Mucosa of descending colon (tissue), 3 donors: ENCODE measurements around the gene CELF5. TPM values are rescaled to one million over a fixed set of nuclear protein-coding genes. Genes with fewer than 3 reads are reported as not detected.

Experiments
- ATAC-seq: fragments of 200-7000 bp; cut with Tn5 transposase; one replicate; pipeline ENCODE4 v1.9.1; 2020; ENCODE audit warnings: mild to moderate bottlenecking, moderate library complexity
- DNase-seq, 3 donors: peaks; one replicate each; pipeline ENCODE4 v3.0.0-alpha.2; 2020
- H3K36me3 ChIP-seq: fragments of 200-600 bp; one replicate; pipeline ENCODE4 v1.8.0; 2021; ENCODE audit warnings: low read depth, mild to moderate bottlenecking
- H3K4me1 ChIP-seq: fragments of 200-600 bp; one replicate; pipeline ENCODE4 v1.8.0; 2021; ENCODE audit warnings: low read depth, mild to moderate bottlenecking
- H3K4me3 ChIP-seq: fragments of 200-600 bp; one replicate; pipeline ENCODE4 v1.8.0; 2021; ENCODE audit warnings: mild to moderate bottlenecking
- H3K9me3 ChIP-seq: fragments of 200-600 bp; one replicate; pipeline ENCODE4 v1.8.0; 2021; ENCODE audit warnings: mild to moderate bottlenecking
- CTCF ChIP-seq: fragments of 200-600 bp; IDR thresholded peaks from one replicate; pipeline ENCODE4 v1.8.0; 2022; ENCODE audit warnings: antibody characterized with exemption, mild to moderate bottlenecking
- intact Hi-C, 2 donors: fragments of 100-400 bp; cut with DNase I in 1 of 2; cut with micrococcal nuclease in 1 of 2; formaldehyde crosslinking; loops; one replicate each; pipeline versions ENCODE4 v1.11.0 to v1.11.1; 2022; cut with DNase I, micrococcal nuclease
- total RNA-seq, 3 donors: library from RNA; stranded (reverse); fragmentation: NEBNext Ultra II Directional in 2 of 3; extraction: Animal tissue kit (Norgen Biotek cat#: 25700) in 2 of 3; gene quantifications; one replicate each; pipeline versions ENCODE4 v1.2.1 to v1.2.4, GENCODE V29; 2021 to 2023
- donor health status: DM: no; HTN: no; CAD: no; lungs with moderate emphysema.
- donor health status: DM: no; HTN: no; CAD: no.
- donor health status: DM: no; HTN: yes; CAD: no.

The CELF5 gene
- total RNA-seq, 3 donors from 2014 or later = 0.75 to 2.7 (median 0.79) TPM

- Histone ChIP-seq H3K36me3 (no peaks in the 10 kb centered on the region), H3K9me3 (peaks cover 5% of the 10 kb centered on the region), H3K4me3 (no peak overlapping the region), H3K4me1 (no peaks in the 10 kb centered on the region)
- intact Hi-C loops = no loop called here
- ATAC-seq (no peak), DNase-seq (no peak)
- no peak for TF ChIP-seq CTCF
These were observed 53.2 kb downstream of the CELF5 start for GRCh38 chr19:3277649-3278048.

GRCh38 chr19:3278294-3278693 lies 53.8 kb downstream of the CELF5 start:
- ATAC-seq = no peak
- H3K4me3 ChIP-seq = no peak overlapping the region
- intact Hi-C loops = no loop called here
- TF ChIP-seq CTCF = no peak
- no peaks in the 10 kb centered on the region for H3K4me1 ChIP-seq
- H3K36me3 ChIP-seq = no peaks in the 10 kb centered on the region
- H3K9me3 ChIP-seq = peaks cover under 1% of the 10 kb centered on the region
- no peak for DNase-seq

GRCh38 chr19:3278749-3279148 lies 54.3 kb downstream of the CELF5 start:
- Histone ChIP-seq H3K4me3 (no peak overlapping the region), H3K9me3 (no peaks in the 10 kb centered on the region), H3K4me1 (no peaks in the 10 kb centered on the region), H3K36me3 (no peaks in the 10 kb centered on the region)
- intact Hi-C loops = no loop called here
- DNase-seq (no peak), ATAC-seq (no peak)
- no peak for TF ChIP-seq CTCF

GRCh38 chr19:3279306-3279705 lies 54.8 kb downstream of the CELF5 start:
- ATAC-seq (no peak), DNase-seq (no peak)
- no peaks in the 10 kb centered on the region for H3K36me3 ChIP-seq

GRCh38 chr19:3281026-3281425 lies 56.6 kb downstream of the CELF5 start:
- H3K4me3 ChIP-seq = no peak overlapping the region
- intact Hi-C loops = no loop called here
- no peak for TF ChIP-seq CTCF
- H3K36me3 ChIP-seq = no peaks in the 10 kb centered on the region
- ATAC-seq (no peak), DNase-seq (no peak)
- peaks cover 4% of the 10 kb centered on the region for H3K4me1 ChIP-seq
- no peaks in the 10 kb centered on the region for H3K9me3 ChIP-seq

More at GRCh38 chr19:3279306-3279705, 54.8 kb downstream of the CELF5 start:
- H3K4me1 ChIP-seq = no peaks in the 10 kb centered on the region
- H3K9me3 ChIP-seq = no peaks in the 10 kb centered on the region
- intact Hi-C loops = no loop called here
- TF ChIP-seq CTCF = no peak
- H3K4me3 ChIP-seq = no peak overlapping the region

- intact Hi-C loops = no loop called here
- no peak for TF ChIP-seq CTCF
- H3K4me3 ChIP-seq = no peak overlapping the region
- ATAC-seq = no peak
- no peaks in the 10 kb centered on the region for H3K36me3 ChIP-seq
- peaks cover 4% of the 10 kb centered on the region for H3K4me1 ChIP-seq
- H3K9me3 ChIP-seq = no peaks in the 10 kb centered on the region
- no peak for DNase-seq
These were observed 57.7 kb downstream of the CELF5 start for GRCh38 chr19:3282155-3282554.
